GM18517 (cell line): ENCODE results near the gene WWOX.
A peak's percentile ranks its signal among the peaks of the same experiment; 100 is the strongest.

ENCODE experiments used
- ATAC-seq: cut with Tn5 transposase; IDR thresholded peaks from one replicate; pipeline ENCODE4 v1.9.1; 2021; ENCODE audit warnings: mild to moderate bottlenecking, moderate library complexity; ENCODE audit not compliant: unreplicated experiment

WWOX gene

GRCh38 chr16:78552716-78553115 lies 453.3 kb downstream of the WWOX start:
- ATAC-seq = no peak

- ATAC-seq = no peak
Observed at GRCh38 chr16:78553268-78554039, 454.0 kb downstream of the WWOX start.

GRCh38 chr16:78556421-78556820 lies 457.0 kb downstream of the WWOX start:
- ATAC-seq = no peak

- no peak for ATAC-seq
Observed at GRCh38 chr16:78560997-78561396, 461.5 kb downstream of the WWOX start.

- no peak for ATAC-seq
Observed at GRCh38 chr16:78562111-78562510, 462.7 kb downstream of the WWOX start.

GRCh38 chr16:78562650-78563049 lies 463.2 kb downstream of the WWOX start:
- no peak for ATAC-seq

GRCh38 chr16:78563905-78564304 lies 464.5 kb downstream of the WWOX start:
- no peak for ATAC-seq

- no peak for ATAC-seq
Observed at GRCh38 chr16:78566397-78567073, 467.1 kb downstream of the WWOX start.

GRCh38 chr16:78570399-78571141 lies 471.1 kb downstream of the WWOX start:
- no peak for ATAC-seq

GRCh38 chr16:78571434-78571833 lies 472.0 kb downstream of the WWOX start:
- no peak for ATAC-seq

- ATAC-seq = no peak
Observed at GRCh38 chr16:78571898-78572358, 472.5 kb downstream of the WWOX start.

- peak; percentile 81 for ATAC-seq
Observed at GRCh38 chr16:78574571-78574970, 475.1 kb downstream of the WWOX start.

- ATAC-seq = no peak
Observed at GRCh38 chr16:78576941-78577340, 477.5 kb downstream of the WWOX start.

GRCh38 chr16:78577630-78578029 lies 478.2 kb downstream of the WWOX start:
- ATAC-seq = no peak

GRCh38 chr16:78579020-78579419 lies 479.6 kb downstream of the WWOX start:
- no peak for ATAC-seq

GRCh38 chr16:78583441-78583840 lies 484.0 kb downstream of the WWOX start:
- ATAC-seq = no peak

GRCh38 chr16:78584213-78584860 lies 484.9 kb downstream of the WWOX start:
- no peak for ATAC-seq

- no peak for ATAC-seq
Observed at GRCh38 chr16:78584991-78585390, 485.5 kb downstream of the WWOX start.

GRCh38 chr16:78589331-78589730 lies 489.9 kb downstream of the WWOX start:
- ATAC-seq = no peak

GRCh38 chr16:78591682-78592103 lies 492.2 kb downstream of the WWOX start:
- ATAC-seq = no peak

GRCh38 chr16:78592111-78592510 lies 492.7 kb downstream of the WWOX start:
- no peak for ATAC-seq
